Stomach (tissue), 9 donors: ENCODE results near the gene ZBTB42. TPM values are rescaled to one million over a fixed set of nuclear protein-coding genes. Genes with fewer than 3 reads are reported as not detected.

Experiments
- DNase-seq, 2 donors: peaks; one replicate each; pipeline versions ENCODE4 v3.0.0 to v3.0.0-alpha.2; 2013 to 2019
- H3K27ac ChIP-seq, 5 donors: fragments of 200-600 bp in 4 of 5; sonication (generic) in 4 of 5; one replicate each; pipeline ENCODE4 v1.5.1; 2013 to 2019; ENCODE audit warnings: mild to moderate bottlenecking in 1 of 5, moderate library complexity in 1 of 5
- H3K27me3 ChIP-seq, 3 donors: fragments of 200-600 bp; sonication (generic); one replicate each; pipeline ENCODE4 v1.5.1; 2017 to 2019; ENCODE audit warnings: mixed run types in 1 of 3
- H3K36me3 ChIP-seq, 4 donors: fragments of 200-600 bp; sonication (generic); 1 replicate in 3 of 4; 2 replicates in 1 of 4; pipeline ENCODE4 v1.5.1; 2016 to 2019
- H3K4me1 ChIP-seq, 4 donors: fragments of 200-600 bp; sonication (generic); one replicate each; pipeline ENCODE4 v1.5.1; 2016 to 2019
- H3K4me3 ChIP-seq, 4 donors: fragments of 200-600 bp; sonication (generic) in 3 of 4; one replicate each; pipeline ENCODE4 v1.5.1; 2016 to 2019; ENCODE audit warnings: mild to moderate bottlenecking in 1 of 4
- H3K9me3 ChIP-seq, 4 donors: fragments of 200-600 bp; sonication (generic); one replicate each; pipeline ENCODE4 v1.5.1; 2016 to 2019
- CTCF ChIP-seq, 7 experiments: fragments of 450-650 bp in 4 of 7; fragments of 200-600 bp in 3 of 7; sonication (generic) in 3 of 7; IDR thresholded peaks; one replicate each; pipeline ENCODE4 v1.5.1; 2016 to 2019; ENCODE audit warnings: antibody characterized with exemption in 7 of 7, control low read depth in 2 of 7, mild to moderate bottlenecking in 1 of 7
- EP300 ChIP-seq: sonication (generic); formaldehyde crosslinking; IDR thresholded peaks from one replicate; pipeline ENCODE4 v1.6.1; 2017; ENCODE audit warnings: antibody characterized with exemption
- POLR2A ChIP-seq, 4 donors: fragments of 450-650 bp; IDR thresholded peaks; one replicate each; pipeline ENCODE4 v1.6.1; 2016; ENCODE audit warnings: antibody characterized with exemption in 4 of 4, control low read depth in 2 of 4, mild to moderate bottlenecking in 1 of 4, moderate library complexity in 1 of 4
- POLR2AphosphoS5 ChIP-seq, 3 donors: sonication (generic); formaldehyde crosslinking; IDR thresholded peaks; one replicate each; pipeline ENCODE4 v1.6.1; 2016; ENCODE audit warnings: antibody characterized with exemption in 3 of 3
- WGBS, 5 donors: extraction: QIAGEN DNeasy Blood & Tissue Kit in 3 of 5; methylation state at CpG; one replicate each; pipeline versions ENCODE4 v1.1.5 to v1.1.7; 2013 to 2018; 5-methylcytosine and 5-hydroxymethylcytosine counted together
- intact Hi-C: fragments of 100-400 bp; cut with DNase I; formaldehyde crosslinking; loops from one replicate; pipeline ENCODE4 v1.15.1; 2023; ENCODE audit warnings: low total_unique reads
- polyA plus RNA-seq, 3 donors: library from polyadenylated mRNA; stranded (reverse); fragments of 200-250 nt; gene quantifications; one replicate each; pipeline ENCODE4 v1.2.3, GENCODE V29; 2013
- total RNA-seq, 5 donors: library from RNA; depleted of rRNA; stranded (reverse); fragments of >200 nt; gene quantifications; one replicate each; pipeline versions ENCODE4 v1.1.0 to v1.2.3, GENCODE V29; 2014 to 2016
- donor health status: healthy with polysubstance abuse.
- donor health status: Bipolar disorder and iron deficiency.
- donor health status: healthy.

ZBTB42 gene
- total and polyA plus RNA-seq, 8 donors, result 4.6 to 59.7 (median 6.7) TPM

GRCh38 chr14:104794631-104794992 is 6.3 kb upstream of the ZBTB42 start:
- Histone ChIP-seq H3K9me3 (no peaks in the 10 kb centered on the region), H3K4me1 (peaks cover 63 to 90% (median 82%) of the 10 kb centered on the region in 4 donors), H3K4me3 (peak overlapping the region; percentile 77 to 96 (median 86)), H3K27ac (peak overlapping the region; percentile 78 to 95 (median 88)), H3K27me3 (no peaks in the 10 kb centered on the region), H3K36me3 (peaks cover 23 to 30% (median 30%) of the 10 kb centered on the region in 4 donors)
- DNase-seq, result peak; percentile 45 to 63
- intact Hi-C loops, result no loop called here
- TF ChIP-seq CTCF (IDR thresholded peaks at IDR 0.05) (no peak), EP300 (no peak), POLR2A (IDR thresholded peaks at IDR 0.05) (no peak), POLR2AphosphoS5 (IDR thresholded peaks at IDR 0.05) (no peak)
- WGBS, 5 donors, result 1 to 9% (median 4%) methylated on average over 9 to 16 of the region's 16 CpGs

DNA sequence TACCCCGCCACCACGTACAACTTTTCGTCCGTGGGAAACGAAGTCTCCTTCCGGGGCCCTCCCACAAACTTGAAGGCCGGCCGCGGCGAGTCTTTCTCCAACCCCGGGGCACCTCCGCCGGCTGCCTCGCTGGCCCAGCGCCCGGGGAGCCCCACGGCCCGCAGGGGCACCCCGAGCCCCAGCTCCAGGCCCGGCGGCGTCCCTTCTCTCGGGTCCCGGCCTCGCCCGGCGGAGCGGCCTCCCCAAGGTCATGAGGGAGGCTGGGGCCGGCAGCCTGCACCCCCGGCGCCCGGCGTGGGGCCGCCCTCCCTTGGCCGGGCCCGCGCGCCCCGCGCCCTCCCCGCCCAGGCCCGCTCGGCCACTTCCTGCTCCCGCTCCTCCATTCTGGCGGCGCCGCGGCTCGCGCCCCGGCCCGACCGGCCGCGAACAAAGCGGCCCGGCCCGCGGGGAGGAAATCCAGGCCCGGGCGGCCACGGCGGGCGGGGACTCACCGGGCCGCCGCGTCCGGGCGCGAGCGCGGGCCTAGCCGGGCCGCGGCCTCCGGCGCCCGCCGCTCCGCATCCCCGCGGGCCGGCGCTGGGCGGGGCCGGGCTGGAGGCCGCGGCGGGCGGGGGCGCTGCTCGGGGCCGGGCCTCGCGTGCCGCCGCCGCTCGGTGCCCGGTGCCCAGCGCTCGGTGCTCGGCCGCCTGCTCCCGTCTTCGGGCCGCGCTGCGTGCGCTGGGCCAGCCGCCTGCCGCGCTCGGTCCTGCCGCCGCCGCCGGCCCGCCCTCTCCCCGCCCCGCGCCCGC is 5.7 kb upstream of the ZBTB42 start, which contains the start of gene AKT1:
AKT1 (minus strand) TSS at position 756 of the 788 bp plus-strand sequence. CDS start 3,105 bp downstream, outside the sequence.
- no peaks in the 10 kb centered on the region for H3K9me3 ChIP-seq
- H3K36me3 ChIP-seq, result peaks cover 17 to 24% (median 24%) of the 10 kb centered on the region in 4 donors
- peak within 1 kb of the TSS; percentile 77 to 96 (median 86) for H3K4me3 ChIP-seq
- H3K4me1 ChIP-seq, result peaks cover 63 to 90% (median 82%) of the 10 kb centered on the region in 4 donors
- WGBS, 5 donors, result 0% methylated on average over 10 to 123 of the region's 124 CpGs
- H3K27me3 ChIP-seq, result no peaks in the 10 kb centered on the region
- H3K27ac ChIP-seq, result peak within 1 kb of the TSS; percentile 88 to 98 (median 95)
- intact Hi-C loops, result no loop called here
- no peak for TF ChIP-seq CTCF (IDR thresholded peaks at IDR 0.05)
- TF ChIP-seq EP300, result no peak
- no peak for TF ChIP-seq POLR2AphosphoS5 (IDR thresholded peaks at IDR 0.05)
- TF ChIP-seq POLR2A (IDR thresholded peaks at IDR 0.05), result no peak
- peak; percentile 51 to 70 for DNase-seq

GRCh38 chr14:104795781-104796686 is 4.9 kb upstream of the ZBTB42 start:
- peak; percentile 68 to 87 for DNase-seq
- intact Hi-C loops, result no loop called here
- 8 to 53% (median 19%) methylated on average over 8 to 55 of the region's 55 CpGs for WGBS, 5 donors
- H3K36me3 ChIP-seq, result peaks cover 9 to 16% (median 15%) of the 10 kb centered on the region in 4 donors
- H3K27me3 ChIP-seq, result no peaks in the 10 kb centered on the region
- H3K4me1 ChIP-seq, result peaks cover 56 to 82% (median 76%) of the 10 kb centered on the region in 4 donors
- H3K9me3 ChIP-seq, result no peaks in the 10 kb centered on the region
- H3K27ac ChIP-seq, result peak overlapping the region; percentile 86 to 98 (median 89)
- TF ChIP-seq CTCF (IDR thresholded peaks at IDR 0.05), result no peak
- no peak for TF ChIP-seq EP300
- TF ChIP-seq POLR2A (IDR thresholded peaks at IDR 0.05), result no peak
- no peak for TF ChIP-seq POLR2AphosphoS5 (IDR thresholded peaks at IDR 0.05)
- H3K4me3 ChIP-seq, result peak overlapping the region; percentile 46 to 50 (median 48)

DNA sequence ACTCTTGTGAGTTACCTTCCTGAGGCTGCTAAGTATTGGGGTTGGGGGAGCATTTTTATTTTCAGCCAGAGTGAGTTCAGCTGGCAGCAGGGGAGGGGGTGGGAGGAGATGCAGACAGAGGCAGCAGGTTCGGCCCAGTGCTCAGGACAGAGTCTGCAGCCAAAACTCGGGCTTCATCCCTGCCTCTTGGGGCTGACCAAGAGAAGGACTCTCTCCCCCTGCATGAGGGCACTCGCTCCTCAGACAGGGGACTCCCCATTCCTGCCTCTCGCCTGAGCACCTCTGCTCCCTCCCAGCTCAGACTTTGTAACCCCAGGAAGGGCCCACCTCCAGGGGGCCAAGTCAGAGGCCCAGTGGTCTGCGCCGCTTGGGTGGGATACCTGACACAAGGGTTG is 4.2 kb upstream of the ZBTB42 start:
- Histone ChIP-seq H3K4me1 (peaks cover 60 to 82% (median 76%) of the 10 kb centered on the region in 4 donors), H3K27ac (peak overlapping the region; percentile 61 to 98 (median 89))

More for the DNA sequence above, 4.2 kb upstream of the ZBTB42 start:
- no peak for DNase-seq
- intact Hi-C loops, result no loop called here
- 67 to 79% (median 71%) methylated on average over 6 of the region's 6 CpGs; no CpG with 5 or more reads in 1 of the 5 donors for WGBS, 5 donors
- Histone ChIP-seq H3K9me3 (no peaks in the 10 kb centered on the region), H3K27me3 (no peaks in the 10 kb centered on the region), H3K4me3 (no peak overlapping the region), H3K36me3 (peaks cover 2 to 10% (median 9%) of the 10 kb centered on the region in 4 donors)
- TF ChIP-seq CTCF (IDR thresholded peaks at IDR 0.05) (no peak), EP300 (no peak), POLR2A (IDR thresholded peaks at IDR 0.05) (no peak), POLR2AphosphoS5 (IDR thresholded peaks at IDR 0.05) (no peak)
